OCI-LY1 (cell line): Measurements from ENCODE around the gene AJAP1.

Source experiments
- CTCF ChIP-seq: fragments of 200-600 bp; sonication (generic), shearing (Covaris generic); IDR thresholded peaks from 2 replicates; pipeline ENCODE4 v1.5.1; 2017; ENCODE audit warnings: mild to moderate bottlenecking, antibody characterized with exemption, low read length, moderate library complexity, mixed read lengths
- EZH2 ChIP-seq: fragments of 200-600 bp; sonication (generic), shearing (Covaris generic); IDR thresholded peaks from 2 replicates; pipeline ENCODE4 v1.8.0; 2017; ENCODE audit warnings: borderline replicate concordance, mixed run types, mild to moderate bottlenecking, antibody characterized with exemption, low read length, moderate library complexity, mixed read lengths

DNA sequence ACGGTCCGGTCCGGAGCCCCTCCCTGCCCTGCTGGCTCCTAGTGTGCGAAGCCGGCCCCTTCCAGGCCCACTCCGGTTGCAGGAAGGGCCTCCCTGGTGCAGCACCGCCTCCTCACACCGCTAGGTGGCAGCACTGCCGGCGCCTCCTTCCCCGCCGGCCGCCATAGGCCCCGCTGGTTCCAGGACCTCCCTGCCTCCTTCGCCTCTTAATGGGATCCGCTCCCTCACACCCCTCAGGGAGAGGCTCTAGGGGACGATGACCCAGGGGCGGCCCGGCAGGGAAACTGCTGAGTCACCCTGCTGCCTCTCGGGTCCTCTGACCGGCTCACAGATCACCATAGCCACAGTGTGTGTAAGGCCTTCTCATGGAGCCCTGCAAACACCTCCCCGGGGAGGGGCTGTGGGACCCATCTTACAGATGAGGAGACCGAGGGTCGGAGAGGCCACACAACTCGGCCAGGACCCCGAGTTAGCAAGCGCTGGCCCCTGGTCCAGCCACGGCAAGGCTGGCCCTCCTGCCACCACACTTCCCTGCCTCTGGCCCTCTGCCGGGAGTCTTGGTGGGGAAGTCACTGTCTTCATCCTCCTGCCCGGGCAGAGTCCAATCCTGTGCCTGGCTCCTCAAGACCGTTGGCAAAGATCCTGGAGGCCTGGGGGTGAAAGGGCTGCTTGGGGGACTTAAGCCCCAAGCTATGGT, 1.6 kb upstream of the AJAP1 start:
- TF ChIP-seq CTCF (peak; percentile 82), EZH2 (no peak)
